OCI-LY1 (cell line): Measurements from ENCODE around the gene HLTF.

Experiments used
- H2AFZ ChIP-seq: fragments of 200-600 bp; sonication (generic), shearing (Covaris generic); 2 replicates; pipeline ENCODE4 v1.6.0; 2014; ENCODE audit warnings: antibody characterized with exemption, mild to moderate bottlenecking, low read length
- H3F3A ChIP-seq: fragments of 200-600 bp; sonication (generic), shearing (Covaris generic); 2 replicates; pipeline ENCODE4 v1.6.0; 2014; ENCODE audit warnings: mild to moderate bottlenecking, antibody characterized with exemption, low read length, moderate library complexity; ENCODE audit not compliant: insufficient read depth
- H3K27ac ChIP-seq: fragments of 200-600 bp; sonication (generic); 2 replicates; pipeline ENCODE4 v1.5.1; 2014; ENCODE audit warnings: low read length, mixed run types, mild to moderate bottlenecking, low read depth; ENCODE audit not compliant: poor library complexity, severe bottlenecking
- H3K27me3 ChIP-seq: fragments of 200-600 bp; sonication (generic); 2 replicates; pipeline ENCODE4 v1.6.0; 2014; ENCODE audit warnings: antibody characterized with exemption, mild to moderate bottlenecking, low read length, moderate library complexity; ENCODE audit not compliant: insufficient read depth
- H3K36me3 ChIP-seq: fragments of 200-600 bp; sonication (generic); 2 replicates; pipeline ENCODE4 v1.6.1; 2014; ENCODE audit warnings: mild to moderate bottlenecking, antibody characterized with exemption, low read length, moderate library complexity, mixed read lengths; ENCODE audit not compliant: insufficient read depth
- H3K4me1 ChIP-seq: fragments of 200-600 bp; sonication (generic); 2 replicates; pipeline ENCODE4 v1.5.1; 2014; ENCODE audit warnings: mild to moderate bottlenecking, low read length, moderate library complexity; ENCODE audit not compliant: insufficient read depth, severe bottlenecking
- H3K4me2 ChIP-seq: fragments of 200-600 bp; sonication (generic), shearing (Covaris generic); 2 replicates; pipeline ENCODE4 v1.6.1; 2014; ENCODE audit warnings: low read length
- H3K4me3 ChIP-seq: fragments of 200-600 bp; sonication (generic); 2 replicates; pipeline ENCODE4 v1.5.1; 2014; ENCODE audit warnings: low read length, low read depth, mild to moderate bottlenecking, mixed read lengths; ENCODE audit not compliant: poor library complexity, severe bottlenecking
- H3K79me2 ChIP-seq: fragments of 200-600 bp; shearing (Covaris generic); 2 replicates; pipeline ENCODE4 v1.6.1; 2016; ENCODE audit warnings: mixed run types, low read length, mixed read lengths; ENCODE audit not compliant: insufficient read depth
- H3K9ac ChIP-seq: fragments of 200-600 bp; sonication (generic), shearing (Covaris generic); 2 replicates; pipeline ENCODE4 v1.6.1; 2014; ENCODE audit warnings: mild to moderate bottlenecking, low read length, mixed read lengths
- H3K9me2 ChIP-seq: fragments of 200-600 bp; sonication (generic), shearing (Covaris generic); 2 replicates; pipeline ENCODE4 v1.6.1; 2014; ENCODE audit warnings: low read depth, mild to moderate bottlenecking, low read length, mixed read lengths
- H3K9me3 ChIP-seq: fragments of 200-600 bp; shearing (Covaris generic); 2 replicates; pipeline ENCODE4 v1.6.1; 2014; ENCODE audit warnings: low read length, mixed read lengths
- H4K20me1 ChIP-seq: fragments of 200-600 bp; sonication (generic), shearing (Covaris generic); 2 replicates; pipeline ENCODE4 v1.6.0; 2016; ENCODE audit warnings: mild to moderate bottlenecking, low read length; ENCODE audit not compliant: insufficient read depth
- EZH2 ChIP-seq: fragments of 200-600 bp; sonication (generic), shearing (Covaris generic); IDR thresholded peaks from 2 replicates; pipeline ENCODE4 v1.8.0; 2017; ENCODE audit warnings: borderline replicate concordance, mixed run types, mild to moderate bottlenecking, antibody characterized with exemption, low read length, moderate library complexity, mixed read lengths
- TF ChIP-seq, protein P1 (sequence below): fragments of 200-600 bp; sonication (generic), shearing (Covaris generic); IDR thresholded peaks from 2 replicates; pipeline ENCODE4 v1.5.1; 2017; ENCODE audit warnings: mild to moderate bottlenecking, antibody characterized with exemption, low read length, moderate library complexity, mixed read lengths

Gene HLTF

DNA sequence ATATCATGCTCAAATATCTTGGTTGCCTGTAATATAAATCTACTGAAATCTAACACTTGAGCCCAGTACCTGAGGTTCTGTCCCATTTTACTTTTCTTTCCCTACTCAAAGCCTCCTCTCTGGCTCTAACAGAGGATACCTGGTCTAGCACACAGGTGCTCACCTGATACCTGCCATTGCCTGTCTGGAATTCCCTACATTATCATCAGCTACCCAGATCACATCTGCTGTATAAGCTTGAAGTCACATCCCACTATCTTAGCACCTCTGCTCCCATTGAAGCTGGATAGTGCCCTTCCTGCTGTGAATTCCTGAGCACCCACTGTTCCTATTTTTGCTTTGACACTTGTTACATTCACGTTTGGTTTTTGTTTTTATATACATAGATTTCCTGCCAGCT, 64.5 kb downstream of the HLTF start:
- peaks cover 6% of the 10 kb centered on the region for H3K9me3 ChIP-seq
- no peaks in the 10 kb centered on the region for H3F3A ChIP-seq
- H3K27ac ChIP-seq: no peak overlapping the region
- no peaks in the 10 kb centered on the region for H3K9me2 ChIP-seq
- H3K9ac ChIP-seq: no peak overlapping the region
- H3K36me3 ChIP-seq: peaks cover 76% of the 10 kb centered on the region
- no peak overlapping the region for H2AFZ ChIP-seq
- TF ChIP-seq, protein P1, sequence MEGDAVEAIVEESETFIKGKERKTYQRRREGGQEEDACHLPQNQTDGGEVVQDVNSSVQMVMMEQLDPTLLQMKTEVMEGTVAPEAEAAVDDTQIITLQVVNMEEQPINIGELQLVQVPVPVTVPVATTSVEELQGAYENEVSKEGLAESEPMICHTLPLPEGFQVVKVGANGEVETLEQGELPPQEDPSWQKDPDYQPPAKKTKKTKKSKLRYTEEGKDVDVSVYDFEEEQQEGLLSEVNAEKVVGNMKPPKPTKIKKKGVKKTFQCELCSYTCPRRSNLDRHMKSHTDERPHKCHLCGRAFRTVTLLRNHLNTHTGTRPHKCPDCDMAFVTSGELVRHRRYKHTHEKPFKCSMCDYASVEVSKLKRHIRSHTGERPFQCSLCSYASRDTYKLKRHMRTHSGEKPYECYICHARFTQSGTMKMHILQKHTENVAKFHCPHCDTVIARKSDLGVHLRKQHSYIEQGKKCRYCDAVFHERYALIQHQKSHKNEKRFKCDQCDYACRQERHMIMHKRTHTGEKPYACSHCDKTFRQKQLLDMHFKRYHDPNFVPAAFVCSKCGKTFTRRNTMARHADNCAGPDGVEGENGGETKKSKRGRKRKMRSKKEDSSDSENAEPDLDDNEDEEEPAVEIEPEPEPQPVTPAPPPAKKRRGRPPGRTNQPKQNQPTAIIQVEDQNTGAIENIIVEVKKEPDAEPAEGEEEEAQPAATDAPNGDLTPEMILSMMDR: no peak
- no peak for TF ChIP-seq EZH2
- no peaks in the 10 kb centered on the region for H3K79me2 ChIP-seq
- no peaks in the 10 kb centered on the region for H3K4me1 ChIP-seq
- H4K20me1 ChIP-seq: no peaks in the 10 kb centered on the region
- H3K27me3 ChIP-seq: no peaks in the 10 kb centered on the region
- no peak overlapping the region for H3K4me2 ChIP-seq
- no peak overlapping the region for H3K4me3 ChIP-seq

- Histone ChIP-seq H2AFZ (no peak overlapping the region), H3K4me1 (no peaks in the 10 kb centered on the region), H3F3A (no peaks in the 10 kb centered on the region), H3K4me2 (no peak overlapping the region), H3K9me3 (peaks cover 6% of the 10 kb centered on the region), H3K27ac (no peak overlapping the region), H3K36me3 (peaks cover 72% of the 10 kb centered on the region), H3K79me2 (no peaks in the 10 kb centered on the region), H3K4me3 (no peak overlapping the region), H3K27me3 (no peaks in the 10 kb centered on the region), H4K20me1 (no peaks in the 10 kb centered on the region), H3K9ac (no peak overlapping the region), H3K9me2 (no peaks in the 10 kb centered on the region)
- TF ChIP-seq, protein P1: no peak
- TF ChIP-seq EZH2: no peak
Observed at GRCh38 chr3:149020839-149021252, 65.5 kb downstream of the HLTF start.

DNA sequence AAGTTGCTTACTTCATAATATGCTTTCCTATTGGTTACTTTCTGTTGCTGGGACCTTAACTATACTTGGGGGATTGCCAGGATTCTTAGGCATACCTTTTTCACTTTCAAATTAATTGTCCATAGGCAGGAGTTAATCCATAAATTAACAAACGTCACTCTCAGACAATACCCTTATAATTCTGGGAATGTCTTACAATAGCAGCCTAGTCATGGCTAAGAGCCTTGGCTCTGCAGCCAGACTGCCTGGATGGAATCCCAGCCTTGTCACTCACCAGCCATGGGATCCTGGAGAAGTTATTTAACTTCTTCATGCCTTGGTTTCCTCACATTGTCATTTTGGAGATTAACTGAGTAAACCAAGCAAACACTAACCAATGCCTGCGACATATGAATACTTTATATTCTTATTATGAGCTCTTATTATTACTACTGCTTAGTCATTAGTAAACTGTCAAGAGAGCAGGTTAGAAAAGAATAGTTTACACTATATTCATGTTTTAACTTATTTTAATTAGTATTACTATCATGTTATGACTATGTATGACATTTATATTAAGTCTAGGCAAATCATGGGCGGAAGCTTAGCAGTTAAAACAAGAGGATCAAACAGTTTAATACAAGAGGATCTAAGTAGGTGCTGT, 66.0 kb downstream of the HLTF start:
- no peak overlapping the region for H2AFZ ChIP-seq
- H3K4me1 ChIP-seq: no peaks in the 10 kb centered on the region
- no peaks in the 10 kb centered on the region for H4K20me1 ChIP-seq
- H3K9me2 ChIP-seq: no peaks in the 10 kb centered on the region
- H3K36me3 ChIP-seq: peaks cover 71% of the 10 kb centered on the region
- H3K79me2 ChIP-seq: no peaks in the 10 kb centered on the region
- H3K9me3 ChIP-seq: peaks cover 6% of the 10 kb centered on the region
- H3F3A ChIP-seq: no peaks in the 10 kb centered on the region
- TF ChIP-seq, protein P1: no peak
- TF ChIP-seq EZH2: no peak
- H3K4me2 ChIP-seq: no peak overlapping the region
- no peak overlapping the region for H3K9ac ChIP-seq
- H3K27ac ChIP-seq: no peak overlapping the region
- H3K4me3 ChIP-seq: no peak overlapping the region
- no peaks in the 10 kb centered on the region for H3K27me3 ChIP-seq
